HT1080 (cell line): Measurements from ENCODE around the gene NCDN. TPM values are rescaled to one million over a fixed set of nuclear protein-coding genes. Genes with fewer than 3 reads are reported as not detected.

Experiments
- DNase-seq: peaks from one replicate; pipeline ENCODE4 v3.0.0-alpha.2; 2015; ENCODE audit warnings: low read depth
- total RNA-seq: library from RNA; depleted of rRNA; stranded (reverse); fragments of >200 nt; shearing (Covaris generic); gene quantifications from 2 replicates; pipeline ENCODE4 v1.2.3, GENCODE V29; 2014; rRNA removed

The NCDN gene
- total RNA-seq, 1 experiment from 2014 or later, result 57.6 TPM

DNA sequence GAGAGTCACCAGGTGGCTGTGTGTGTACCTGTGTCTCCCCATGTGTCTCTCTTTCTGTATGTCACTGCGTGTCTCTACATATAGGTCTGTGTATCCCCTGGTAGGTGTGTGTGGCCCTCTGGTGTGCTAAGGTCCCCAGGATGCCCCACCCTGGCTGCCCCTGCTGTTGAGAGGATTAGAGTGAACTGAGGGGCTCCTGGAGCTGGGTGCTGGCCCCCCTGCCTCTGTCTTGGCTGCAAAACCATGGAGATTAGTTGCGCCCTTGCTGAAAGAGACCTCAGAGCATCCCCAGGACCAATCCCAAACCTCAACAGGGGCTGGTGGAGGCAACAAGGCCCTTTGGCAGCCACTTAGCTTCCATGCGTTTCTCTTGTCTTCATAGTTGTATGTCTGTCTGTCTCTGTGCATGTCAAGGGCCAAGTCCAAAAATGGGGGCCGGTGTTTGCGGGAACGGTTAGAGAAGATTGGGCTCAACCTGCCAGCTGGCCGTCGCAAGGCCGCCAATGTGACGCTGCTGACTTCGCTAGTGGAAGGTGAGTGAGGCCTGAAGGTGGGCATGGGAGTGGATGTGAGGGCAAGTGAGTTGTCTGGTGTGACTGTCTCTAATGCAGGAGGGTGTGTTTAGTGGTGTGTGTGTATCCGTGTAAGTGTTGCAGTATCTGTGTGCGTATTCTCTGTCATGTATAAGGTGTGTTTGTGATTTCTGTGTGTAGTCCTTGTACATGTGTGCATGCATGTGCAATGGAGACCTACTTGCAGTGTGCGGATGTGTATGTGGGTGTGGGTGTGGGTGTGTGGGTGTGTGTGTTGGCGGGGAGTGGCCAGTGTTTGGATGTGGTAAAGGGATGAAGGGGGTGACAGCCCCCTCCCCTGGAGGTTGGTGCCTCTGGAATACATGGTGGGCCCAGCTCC lies 32.2 kb downstream of the NCDN start:
- no peak for DNase-seq

DNA sequence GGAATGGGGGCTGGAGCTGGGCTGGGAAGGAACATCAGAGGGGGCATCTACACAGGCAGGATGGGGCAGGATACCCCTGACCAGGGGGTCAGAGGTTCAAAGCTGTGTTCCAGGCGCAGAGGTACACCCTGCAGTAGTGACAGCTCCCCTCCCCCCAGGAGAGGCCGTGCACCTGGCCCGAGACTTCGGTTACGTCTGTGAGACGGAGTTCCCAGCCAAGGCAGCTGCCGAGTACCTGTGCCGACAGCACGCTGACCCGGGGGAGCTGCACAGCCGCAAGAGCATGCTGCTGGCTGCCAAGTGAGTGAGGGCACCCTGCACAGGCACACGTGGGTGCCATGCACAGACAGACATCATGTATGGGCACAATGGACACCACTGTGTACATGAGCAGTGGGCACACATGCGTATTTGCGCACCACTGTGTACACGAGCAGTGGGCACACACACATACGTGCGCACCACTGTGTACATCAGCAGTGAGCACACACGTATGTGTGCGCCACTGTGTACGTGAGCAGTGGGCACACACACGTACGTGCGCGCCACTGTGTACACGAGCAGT lies 33.0 kb downstream of the NCDN start:
- no peak for DNase-seq

DNA sequence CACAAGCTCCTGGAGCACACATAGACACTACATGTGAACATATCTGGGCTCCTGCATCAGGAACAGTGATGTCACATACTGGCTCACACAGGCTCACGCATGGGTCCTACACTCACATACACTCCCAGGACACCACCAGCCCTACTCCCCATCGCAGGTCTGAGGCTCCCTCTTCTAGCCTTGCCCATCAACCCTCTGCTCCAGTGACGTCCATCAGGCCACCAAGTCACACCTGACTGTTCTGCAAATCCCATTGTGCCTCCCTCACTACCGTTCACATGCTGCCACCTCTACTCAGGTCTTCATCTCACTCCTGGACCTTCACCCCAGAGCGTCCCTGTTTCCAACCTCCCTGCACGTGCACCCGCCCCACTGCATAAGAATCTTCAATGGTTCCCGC lies 33.6 kb downstream of the NCDN start:
- DNase-seq, result no peak

DNA sequence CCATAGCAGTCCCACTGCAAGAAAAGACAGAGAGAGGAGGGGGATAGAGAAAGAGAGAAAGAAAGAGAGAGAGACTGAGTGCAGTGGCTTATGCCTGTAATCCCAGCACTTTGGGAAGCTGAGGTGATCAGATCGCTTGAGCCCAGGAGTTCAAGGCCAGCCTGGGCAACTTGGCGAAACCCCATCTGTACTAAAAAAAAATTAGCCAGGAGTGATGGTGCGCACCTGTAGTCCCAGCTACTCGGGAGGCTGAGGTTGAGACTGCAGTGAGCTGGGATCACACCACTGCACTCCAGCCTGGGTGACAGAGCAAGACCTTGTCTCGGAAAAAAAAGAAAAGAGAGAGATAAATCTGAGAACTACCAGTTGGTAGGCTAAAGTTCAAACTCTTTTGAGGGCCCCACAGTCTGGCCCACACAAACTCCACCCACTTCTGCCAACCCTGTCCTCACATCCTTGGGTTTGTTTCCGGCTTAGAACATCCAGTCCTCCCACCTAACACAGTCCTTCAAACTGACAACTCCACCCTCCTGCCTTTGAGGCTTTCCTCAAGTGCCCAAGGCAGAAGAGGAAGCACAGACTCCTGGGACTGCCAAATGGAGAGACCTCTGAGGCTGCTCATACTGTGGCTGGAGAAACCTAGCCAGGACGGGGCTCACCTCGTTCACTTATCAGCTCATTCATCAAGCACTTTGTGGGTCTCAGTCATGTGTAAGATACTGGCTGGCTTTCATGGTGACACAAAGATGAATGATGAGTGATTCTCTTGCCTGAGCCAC lies 35.6 kb downstream of the NCDN start:
- no peak for DNase-seq

DNA sequence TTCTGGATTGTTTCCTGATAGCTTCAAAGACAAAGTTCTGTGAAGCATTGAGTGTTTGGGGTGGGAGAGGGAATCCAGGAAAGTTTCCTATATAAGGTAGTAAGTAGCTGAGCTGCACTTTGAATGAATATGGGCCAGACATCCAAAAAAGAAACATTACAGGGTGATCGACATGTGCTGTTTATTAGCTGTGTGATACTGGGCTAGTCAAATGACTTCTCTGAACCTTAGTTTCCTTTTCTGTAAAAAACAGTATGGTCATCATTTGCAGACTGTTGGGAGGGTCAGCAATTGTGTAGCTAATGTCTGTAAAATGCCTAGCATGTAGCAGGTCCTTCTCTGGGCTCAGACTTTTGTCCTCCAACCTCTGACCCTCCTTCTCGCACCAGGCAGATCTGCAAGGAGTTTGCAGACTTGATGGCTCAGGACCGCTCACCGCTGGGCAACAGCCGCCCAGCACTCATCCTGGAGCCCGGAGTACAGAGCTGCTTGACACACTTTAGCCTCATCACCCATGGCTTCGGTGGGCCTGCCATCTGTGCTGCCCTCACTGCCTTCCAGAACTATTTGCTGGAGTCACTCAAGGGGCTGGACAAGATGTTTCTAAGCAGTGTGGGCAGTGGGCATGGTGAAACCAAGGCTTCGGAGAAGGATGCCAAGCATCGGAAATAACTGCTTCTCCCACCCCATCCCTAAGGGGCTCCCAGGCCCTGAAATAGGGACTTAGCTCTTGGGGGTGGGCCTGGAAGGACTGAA lies 36.6 kb downstream of the NCDN start:
- DNase-seq, result no peak

DNA sequence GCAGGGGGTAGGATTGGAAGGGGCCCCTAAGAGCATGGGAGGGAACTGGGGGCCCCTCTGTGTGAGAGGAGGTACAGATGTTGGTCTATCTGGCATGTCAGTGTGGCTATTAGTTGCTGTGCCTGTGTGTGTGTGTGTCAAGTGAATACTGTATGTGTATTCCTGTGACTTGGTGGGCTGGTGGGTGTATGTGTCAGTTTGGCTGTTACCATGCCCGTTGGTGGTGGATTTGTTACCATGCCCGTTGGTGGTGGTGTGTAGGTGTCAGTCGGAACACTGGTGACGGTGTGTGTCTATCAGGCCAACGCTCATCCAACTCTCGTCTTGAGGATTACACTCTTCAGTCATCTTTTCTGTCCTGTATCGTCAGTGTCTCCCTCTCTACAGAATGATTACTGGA lies 38.1 kb downstream of the NCDN start:
- DNase-seq, result no peak

DNA sequence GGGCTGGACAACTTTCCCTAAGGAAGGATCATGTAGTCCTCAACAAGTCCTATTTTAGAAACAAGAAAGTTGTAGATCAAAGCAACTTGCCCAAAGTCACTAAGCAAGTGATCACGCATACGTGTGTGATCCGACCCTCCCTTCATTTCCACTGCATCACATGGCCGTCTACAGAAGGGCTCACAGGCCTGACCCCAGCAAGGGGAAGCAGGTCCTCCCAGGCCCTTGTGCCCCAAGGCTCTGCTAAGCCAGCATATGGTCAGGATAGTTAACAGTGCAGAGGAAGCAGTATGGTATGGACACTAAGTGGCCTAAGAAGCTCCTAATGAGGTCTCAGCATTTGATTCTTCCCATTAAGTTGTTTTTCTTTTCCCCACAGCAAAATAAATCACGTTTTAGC lies 40.3 kb downstream of the NCDN start:
- DNase-seq, result no peak

DNA sequence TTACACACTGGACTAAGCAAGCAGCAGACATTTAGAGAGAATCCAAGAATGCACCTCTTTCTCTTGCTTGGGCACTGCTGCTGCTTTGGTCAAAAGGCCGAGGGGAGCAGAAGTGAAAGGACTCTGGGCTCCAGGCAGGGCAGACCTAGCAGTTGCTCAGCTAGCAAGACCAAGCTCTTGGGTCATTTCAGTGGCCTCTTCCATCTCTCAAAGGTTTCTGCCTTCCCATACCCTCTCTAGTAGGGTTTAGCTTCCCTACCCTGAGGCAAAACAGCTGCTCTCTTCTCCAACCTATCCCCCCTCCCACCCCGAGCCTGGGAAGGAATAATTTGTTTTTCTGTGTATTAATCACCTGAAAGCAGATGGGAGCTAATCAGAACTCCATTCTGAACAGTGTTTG lies 41.3 kb downstream of the NCDN start:
- DNase-seq, result no peak

DNA sequence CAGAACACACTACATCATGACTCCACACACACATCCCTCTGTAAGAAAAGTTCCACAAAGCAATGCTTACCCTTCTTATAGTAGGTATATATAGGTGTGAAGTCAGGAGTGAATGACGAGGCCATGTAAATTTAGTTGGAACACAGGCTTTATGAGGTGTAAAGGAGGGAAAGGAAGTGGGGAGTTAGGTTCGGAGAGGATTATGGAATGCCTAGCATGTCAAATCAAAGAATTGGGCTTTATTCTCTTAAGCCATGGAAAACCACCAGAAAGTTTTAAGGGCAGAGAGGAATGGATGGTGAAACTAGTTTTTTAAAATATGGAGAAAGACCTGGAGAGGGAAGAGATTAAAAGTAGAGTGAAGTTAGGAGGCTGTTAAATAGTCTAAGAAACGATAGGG lies 41.8 kb downstream of the NCDN start:
- DNase-seq, result no peak

DNA sequence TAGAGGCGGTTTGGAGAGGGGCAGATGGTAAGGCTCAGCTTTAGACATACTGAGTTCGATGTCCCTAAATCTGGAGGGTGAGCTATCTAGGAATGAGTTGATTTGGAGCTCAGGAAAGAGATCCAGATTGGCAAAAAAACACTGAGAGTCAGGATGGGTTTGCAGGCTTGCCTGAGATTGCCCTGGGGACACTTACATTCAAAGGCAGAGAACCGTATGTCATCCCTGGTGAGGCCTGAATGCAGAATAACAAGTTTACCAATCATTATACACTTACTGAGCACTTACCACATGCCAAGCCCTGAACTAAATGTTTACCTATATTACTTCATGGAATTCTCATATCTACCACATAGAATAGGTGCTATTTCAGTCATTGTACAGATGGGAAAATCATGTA lies 43.0 kb downstream of the NCDN start:
- no peak for DNase-seq

DNA sequence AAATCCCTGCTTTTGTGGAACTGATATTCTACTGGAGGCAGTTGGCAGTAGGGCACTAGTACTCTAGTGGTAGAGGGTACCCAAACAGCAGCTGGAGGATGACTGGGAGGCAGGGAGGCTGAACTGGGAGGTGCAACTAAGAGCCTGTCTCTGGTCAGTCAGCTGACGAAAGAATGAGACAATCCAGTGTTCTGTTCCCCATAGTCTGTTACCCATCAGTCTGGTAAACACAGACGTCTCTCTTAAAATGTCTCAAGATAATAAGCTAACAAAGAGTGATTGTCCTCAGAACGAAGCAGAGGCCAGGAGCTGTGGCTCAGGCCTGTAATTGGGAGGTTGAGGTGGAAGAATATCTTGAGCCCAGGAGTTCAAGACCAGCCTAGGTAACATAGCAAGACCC lies 45.9 kb downstream of the NCDN start:
- DNase-seq, result no peak

DNA sequence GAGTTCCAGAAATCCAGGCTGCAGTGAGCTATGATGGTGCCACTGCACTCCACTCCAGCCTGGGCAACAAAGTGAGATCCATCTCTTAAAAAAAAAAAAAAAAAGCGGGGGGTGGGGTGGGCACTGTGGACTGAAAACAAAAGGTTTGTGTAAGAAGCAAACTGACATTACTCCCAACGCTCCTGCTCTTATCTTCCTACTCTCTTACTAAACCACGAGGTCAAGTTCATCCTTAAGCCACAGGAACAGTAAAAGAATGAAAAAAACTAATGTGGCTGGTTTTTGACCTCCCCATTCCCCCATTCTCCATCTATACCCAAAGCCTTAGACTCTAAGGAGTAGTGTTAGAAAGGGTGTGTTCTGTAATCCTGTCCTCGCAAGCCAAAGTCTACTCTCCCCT lies 46.3 kb downstream of the NCDN start:
- no peak for DNase-seq

DNA sequence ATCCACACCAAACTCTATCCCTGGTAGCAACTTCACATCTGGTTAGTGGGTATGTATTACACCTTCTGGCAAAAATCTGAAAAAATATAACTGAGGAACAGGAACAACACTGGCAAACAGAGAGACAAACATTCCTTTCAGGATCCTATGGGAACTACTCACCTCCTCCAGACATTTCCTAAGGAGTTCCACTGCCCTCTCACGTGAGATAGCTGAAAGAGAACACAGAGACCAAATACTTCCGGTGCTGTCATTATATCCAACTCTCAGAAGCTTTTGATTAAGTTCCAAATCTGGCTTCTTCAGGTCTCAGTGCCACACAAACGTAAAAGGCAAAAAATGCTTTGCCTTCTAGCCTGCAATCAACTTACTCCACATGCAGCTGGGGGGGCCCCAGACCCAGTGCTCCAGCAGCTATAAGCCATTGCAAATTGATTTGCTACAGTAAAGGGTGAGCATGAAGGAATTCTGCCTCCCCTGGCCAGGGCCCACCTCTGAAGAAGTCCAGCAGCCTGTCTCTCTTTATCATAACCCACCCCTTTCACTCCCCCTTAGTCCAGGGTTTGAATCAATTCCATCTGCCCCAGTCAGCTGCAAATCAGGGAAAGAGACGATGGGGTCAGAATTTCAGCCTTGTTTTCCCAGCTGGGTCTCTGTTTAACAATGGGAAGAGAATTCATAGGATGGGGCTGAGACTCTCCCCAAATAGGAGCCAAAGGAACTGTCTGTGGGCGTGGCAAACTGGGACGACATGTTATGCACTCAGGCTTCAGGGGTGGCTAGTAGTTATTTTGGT lies 47.7 kb downstream of the NCDN start:
- DNase-seq, result no peak

DNA sequence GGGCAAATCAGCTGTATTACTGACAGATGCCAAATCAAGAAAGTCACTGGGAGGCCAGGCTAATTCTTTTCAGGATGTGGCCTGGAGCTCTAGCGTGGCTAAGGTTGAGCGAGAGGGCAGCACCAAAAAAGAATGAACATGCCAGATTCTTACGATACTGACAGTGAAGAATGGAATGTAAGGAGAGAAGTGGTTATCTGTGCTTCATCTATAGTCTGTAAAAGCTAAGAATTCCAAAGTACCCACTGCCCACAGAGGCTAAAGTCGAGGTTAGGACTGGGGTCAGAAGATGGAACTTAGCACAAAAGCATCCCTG lies 48.2 kb downstream of the NCDN start:
- DNase-seq, result peak; percentile 48

DNA sequence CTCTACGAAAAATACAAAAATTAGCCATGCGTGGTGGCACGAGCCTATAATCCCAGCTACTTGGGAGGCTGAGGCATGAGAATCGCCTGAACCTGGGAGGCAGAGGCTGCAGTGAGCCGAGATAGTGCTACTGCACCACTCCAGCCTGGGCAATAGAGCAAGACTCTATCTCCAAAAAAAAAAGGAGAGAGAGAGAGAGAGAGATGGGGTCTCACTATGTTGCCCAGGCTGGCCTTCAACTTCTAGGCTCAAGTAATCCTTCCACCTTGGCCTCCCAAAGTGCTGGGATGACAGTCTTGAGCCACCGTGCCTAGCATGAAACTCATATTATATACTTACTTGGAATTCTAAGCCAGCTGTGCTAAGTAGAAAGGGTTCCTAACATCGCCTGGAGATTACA lies 54.1 kb downstream of the NCDN start:
- DNase-seq, result no peak

DNA sequence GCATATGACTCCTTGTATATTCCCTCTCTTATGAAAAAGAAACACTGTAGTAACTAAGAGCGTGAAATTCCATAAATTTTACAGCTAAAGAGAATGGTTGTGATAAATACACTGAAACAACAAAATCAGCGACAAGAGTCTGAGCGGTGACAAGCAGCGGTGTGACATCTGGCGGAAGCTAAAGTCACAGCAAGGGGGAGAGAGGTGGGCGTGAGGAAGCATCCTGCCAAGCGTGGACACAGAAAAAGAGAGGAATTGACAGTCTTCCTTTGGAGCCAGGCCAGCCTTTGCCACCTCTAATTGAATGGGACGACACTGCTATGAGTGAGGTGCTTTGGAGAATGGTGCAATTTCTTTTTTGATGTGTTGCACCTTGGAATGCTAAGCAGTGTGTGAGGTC lies 57.8 kb downstream of the NCDN start:
- DNase-seq, result no peak

Other genes with a start within 250 kb of the NCDN start
- gene KIAA0319L, start 396 bp upstream of the NCDN start, total RNA-seq, result 37.6 and 37.8 TPM in 2 replicates
- gene TFAP2E, start 15.5 kb downstream of the NCDN start, total RNA-seq, result not detected in 2 replicates
- gene PSMB2, start 83.7 kb downstream of the NCDN start, total RNA-seq, result 45.3 and 56.9 TPM in 2 replicates
- gene C1orf216, start 161.1 kb downstream of the NCDN start, total RNA-seq, result 14.6 and 16.7 TPM in 2 replicates
- 36.2 and 43.3 TPM in 2 replicates for gene CLSPN, start 212.2 kb downstream of the NCDN start, total RNA-seq